ENCODE measurements around the gene ARVCF.

- no peak for TF ChIP-seq POLR2A (IDR thresholded peaks at IDR 0.05; ENCODE audit: low read depth, low read length)
- TF ChIP-seq POLR2AphosphoS5 (IDR thresholded peaks at IDR 0.05; ENCODE audit: low read depth, low read length), result no peak
- TF ChIP-seq TAF1 (IDR thresholded peaks at IDR 0.05; ENCODE audit: low read depth, low read length), result no peak
- no peak for TF ChIP-seq PAX5 (IDR thresholded peaks at IDR 0.05; ENCODE audit: insufficient read depth, low read length, severe bottlenecking)
- no peak for TF ChIP-seq SPI1 (IDR thresholded peaks at IDR 0.05; ENCODE audit: low read depth, low read length)
- no peak for TF ChIP-seq POU2F2 (IDR thresholded peaks at IDR 0.05; ENCODE audit: low read depth, low read length)
Measured at GRCh38 chr22:19972652-19973550, 43.7 kb downstream of the ARVCF start.
